AG04449 (cell line): ENCODE data around the gene DIAPH2.

Source experiments
- CTCF ChIA-PET: fragments of 350-600 bp; formaldehyde crosslinking; extraction: SDS; loops from one replicate; lab custom pipeline; 2021; ENCODE audit warnings: antibody characterized with exemption; lab: Yijun Ruan, JAX
- POLR2A ChIA-PET: fragments of 400-600, 350-600 bp; formaldehyde crosslinking; extraction: SDS; loops from one replicate; lab custom pipeline; 2020; ENCODE audit warnings: antibody characterized with exemption, inconsistent platforms; lab: Yijun Ruan, JAX
- DNase-seq: peaks from one replicate; pipeline ENCODE4 v3.0.0-alpha.2; 2010; ENCODE audit warnings: low read depth, low spot score
- H3K4me3 ChIP-seq: 2 replicates; pipeline ENCODE4 v1.5.1; 2011; ENCODE audit warnings: low read depth, mild to moderate bottlenecking, control low read depth, low read length
- CTCF ChIP-seq: IDR thresholded peaks from one replicate; pipeline ENCODE4 v1.5.1; 2011; ENCODE audit warnings: mild to moderate bottlenecking, moderate library complexity, low read length, control low read depth, inconsistent platforms; ENCODE audit not compliant: insufficient read depth; ENCODE audit errors: missing control alignments

Gene DIAPH2

GRCh38 chrX:97229318-97229717 lies 544.7 kb downstream of the DIAPH2 start:
- TF ChIP-seq CTCF: no peak
- no peak overlapping the region for H3K4me3 ChIP-seq
- DNase-seq: no peak
- ChIA-PET CTCF (no interaction called here), POLR2A (no interaction called here)

- ChIA-PET CTCF (no interaction called here), POLR2A (no interaction called here)
- no peak for TF ChIP-seq CTCF
Observed at GRCh38 chrX:97230948-97231347, 546.3 kb downstream of the DIAPH2 start.

GRCh38 chrX:97234471-97235081 lies 549.9 kb downstream of the DIAPH2 start:
- CTCF ChIA-PET: no interaction called here
- POLR2A ChIA-PET: no interaction called here
- H3K4me3 ChIP-seq: no peak overlapping the region
- no peak for DNase-seq
- no peak for TF ChIP-seq CTCF

More at GRCh38 chrX:97230948-97231347, 546.3 kb downstream of the DIAPH2 start:
- DNase-seq: no peak
- no peak overlapping the region for H3K4me3 ChIP-seq

- H3K4me3 ChIP-seq: no peak overlapping the region
- CTCF ChIA-PET: no interaction called here
- no peak for TF ChIP-seq CTCF
- no peak for DNase-seq
- POLR2A ChIA-PET: no interaction called here
Observed at GRCh38 chrX:97238632-97239031, 554.0 kb downstream of the DIAPH2 start.

GRCh38 chrX:97252111-97252510 lies 567.5 kb downstream of the DIAPH2 start:
- H3K4me3 ChIP-seq: no peak overlapping the region
- no peak for TF ChIP-seq CTCF
- no peak for DNase-seq
- CTCF ChIA-PET: no interaction called here
- POLR2A ChIA-PET: no interaction called here

- POLR2A ChIA-PET: no interaction called here
- CTCF ChIA-PET: no interaction called here
- H3K4me3 ChIP-seq: no peak overlapping the region
- TF ChIP-seq CTCF: no peak
- no peak for DNase-seq
Observed at GRCh38 chrX:97260679-97261078, 576.0 kb downstream of the DIAPH2 start.
